Esophagus mucosa (tissue), 1 donor: Measurements from ENCODE around the gene PITHD1. TPM values are rescaled to one million over a fixed set of nuclear protein-coding genes. Genes with fewer than 3 reads are reported as not detected.
"Not testable (repeated sequence)": the region's sequence is repeated elsewhere in the genome, so short reads cannot be mapped to it uniquely, and the experiment has no call there.

Experiments
- ATAC-seq: fragments of 200-7000 bp; cut with Tn5 transposase; one replicate; pipeline ENCODE4 v1.9.1; 2020
- total RNA-seq: library from RNA; stranded (reverse); gene quantifications from one replicate; pipeline ENCODE4 v1.2.4, GENCODE V29; 2023
- donor health status: DM: yes; HTN: yes; CAD: no.

The PITHD1 gene
- total RNA-seq, 1 donor from 2014 or later: 63.8 TPM

DNA sequence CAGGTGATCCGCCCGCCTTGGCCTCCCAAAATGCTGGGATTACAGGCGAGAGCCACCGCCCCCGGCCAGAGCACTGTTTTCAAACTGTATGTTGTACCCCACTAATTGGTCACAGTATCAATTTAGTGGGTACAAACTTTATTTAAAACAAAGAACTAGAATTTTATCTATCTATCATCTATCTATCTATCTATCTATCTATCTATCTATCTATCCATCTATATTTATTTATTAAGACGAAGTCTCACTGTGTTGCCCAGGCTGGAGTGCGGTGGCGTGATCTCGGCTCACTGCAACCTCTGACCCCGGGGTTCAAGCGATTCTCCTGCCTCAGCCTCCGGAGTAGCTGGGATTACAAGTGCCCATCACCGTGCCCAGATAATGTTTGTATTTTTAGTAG lies 48.4 kb downstream of the PITHD1 start:
- ATAC-seq: not testable (repeated sequence)

DNA sequence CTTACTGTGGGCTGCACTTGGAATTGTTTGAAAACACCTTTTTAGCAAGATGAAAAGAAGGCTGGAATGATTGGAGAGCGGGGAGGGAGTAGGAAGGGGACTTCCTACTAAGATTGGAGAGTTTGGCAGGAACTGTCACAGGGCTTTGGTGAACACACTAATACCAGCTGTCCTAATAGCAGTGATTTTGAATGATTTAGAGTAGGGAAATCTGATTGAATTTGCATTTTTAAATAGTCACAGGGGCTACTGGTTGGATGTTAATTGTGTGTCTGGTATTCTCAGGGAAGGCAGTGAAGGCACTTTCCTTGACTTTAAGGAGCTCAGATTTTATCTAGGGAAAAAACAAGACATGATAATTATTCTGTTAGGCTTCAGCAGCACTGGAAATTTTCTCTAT lies 49.5 kb downstream of the PITHD1 start:
- no peak for ATAC-seq

DNA sequence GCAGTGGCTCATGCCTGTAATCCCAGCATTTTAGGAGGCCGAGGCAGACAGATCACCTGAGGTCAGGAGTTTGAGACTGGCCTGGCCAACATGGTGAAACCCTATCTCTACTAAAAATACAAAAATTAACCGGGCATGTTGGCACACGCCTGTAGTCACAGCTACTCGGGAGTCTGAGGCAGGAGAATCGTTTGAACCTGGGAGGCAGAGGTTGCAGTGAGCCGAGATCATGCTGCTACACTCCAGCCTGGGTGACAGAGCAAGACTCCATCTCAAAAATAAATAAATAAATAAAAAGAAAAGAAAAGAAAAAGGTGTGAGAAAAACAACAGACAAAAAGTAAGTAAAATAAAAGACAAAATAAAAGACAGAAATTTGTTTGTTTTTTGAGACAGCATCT lies 55.9 kb downstream of the PITHD1 start:
- not testable (repeated sequence) for ATAC-seq

DNA sequence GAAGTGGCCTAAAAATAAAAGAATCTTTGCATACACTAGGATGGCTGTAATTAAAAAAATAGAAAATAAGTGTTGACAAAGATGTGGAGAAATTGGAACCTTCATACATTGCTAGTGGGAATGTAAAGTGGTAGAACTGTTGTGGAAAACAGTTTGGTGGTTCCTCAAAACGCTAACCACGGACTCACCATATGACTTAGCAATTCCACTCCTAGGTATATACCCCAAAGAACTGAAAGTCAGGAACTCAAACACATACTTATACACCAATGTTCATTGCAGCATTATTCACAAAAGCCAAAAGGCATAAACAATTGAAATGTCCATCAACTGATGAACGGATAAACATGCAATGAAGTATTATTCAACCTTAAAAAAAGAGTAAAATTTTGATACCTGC lies 57.8 kb downstream of the PITHD1 start:
- ATAC-seq: no peak

Other genes starting within 250 kb of the PITHD1 start
- gene E2F2, start 247.2 kb upstream of the PITHD1 start, total RNA-seq: 13.9 TPM
- 25.7 TPM for gene ID3, start 218.9 kb upstream of the PITHD1 start, total RNA-seq
- gene RPL11, start 86.6 kb upstream of the PITHD1 start, total RNA-seq: 1,140 TPM
- 35.1 TPM for gene ELOA, start 34.9 kb upstream of the PITHD1 start, total RNA-seq
- 48.9 TPM for gene LYPLA2, start 12.7 kb downstream of the PITHD1 start, total RNA-seq
- 61.6 TPM for gene GALE, start 22.3 kb downstream of the PITHD1 start, total RNA-seq
- 28.2 TPM for gene HMGCL, start 47.0 kb downstream of the PITHD1 start, total RNA-seq
- 7.7 TPM for gene FUCA1, start 89.9 kb downstream of the PITHD1 start, total RNA-seq
- 0.12 TPM for gene CNR2, start 134.9 kb downstream of the PITHD1 start, total RNA-seq
- gene PNRC2, start 181.4 kb downstream of the PITHD1 start, total RNA-seq: 47.8 TPM
- gene SRSF10, start 201.9 kb downstream of the PITHD1 start, total RNA-seq: 48.5 TPM